Fibroblast of villous mesenchyme (primary cell): ENCODE data around the gene STK32A. TPM values are rescaled to one million over a fixed set of nuclear protein-coding genes. Genes with fewer than 3 reads are reported as not detected.

Source experiments
- DNase-seq: peaks from one replicate; pipeline ENCODE4 v3.0.0-alpha.2; 2010; ENCODE audit warnings: low read depth
- H3K4me3 ChIP-seq: 2 replicates; pipeline ENCODE4 v1.5.1; 2011; ENCODE audit warnings: low read depth, mild to moderate bottlenecking, low read length
- CTCF ChIP-seq: IDR thresholded peaks from 2 replicates; pipeline ENCODE4 v1.5.1; 2012; ENCODE audit warnings: low read depth, mild to moderate bottlenecking, low read length; ENCODE audit not compliant: insufficient read depth
- total RNA-seq: library from RNA; depleted of rRNA; stranded (reverse); fragments of >200 nt; gene quantifications from 2 replicates; pipeline ENCODE4 v1.2.3, GENCODE V29; 2012

STK32A gene
- total RNA-seq, 1 donor, result 2.2 TPM

- no peak for TF ChIP-seq CTCF
Measured at GRCh38 chr5:147200004-147200403, 34.8 kb upstream of the STK32A start.

GRCh38 chr5:147203213-147203612, 31.6 kb upstream of the STK32A start:
- TF ChIP-seq CTCF, result no peak
- no peak overlapping the region for H3K4me3 ChIP-seq
- DNase-seq, result no peak

More at GRCh38 chr5:147200004-147200403, 34.8 kb upstream of the STK32A start:
- no peak for DNase-seq
- no peak overlapping the region for H3K4me3 ChIP-seq

- H3K4me3 ChIP-seq, result no peak overlapping the region
- DNase-seq, result no peak
- TF ChIP-seq CTCF, result no peak
Measured at GRCh38 chr5:147204576-147204975, 30.2 kb upstream of the STK32A start.

- no peak for TF ChIP-seq CTCF
- H3K4me3 ChIP-seq, result no peak overlapping the region
- DNase-seq, result no peak
Measured at GRCh38 chr5:147208134-147208533, 26.7 kb upstream of the STK32A start.

- no peak overlapping the region for H3K4me3 ChIP-seq
- TF ChIP-seq CTCF, result no peak
- DNase-seq, result peak; percentile 8
Measured at GRCh38 chr5:147216552-147217154, 18.2 kb upstream of the STK32A start.

- TF ChIP-seq CTCF, result no peak
- no peak for DNase-seq
Measured at GRCh38 chr5:147223343-147223742, 11.5 kb upstream of the STK32A start.

More at GRCh38 chr5:147223343-147223742, 11.5 kb upstream of the STK32A start:
- H3K4me3 ChIP-seq, result no peak overlapping the region
